Hepatocyte (in vitro differentiated cells): ENCODE results near the gene TCF12. TPM values are rescaled to one million over a fixed set of nuclear protein-coding genes. Genes with fewer than 3 reads are reported as not detected.
A peak's percentile ranks its signal among the peaks of the same experiment; 100 is the strongest.

Experiments used
- DNase-seq: peaks from one replicate; pipeline ENCODE4 v3.0.0-alpha.2; 2016; ENCODE audit warnings: low spot score
- H2AFZ ChIP-seq: fragments of 200-600 bp; sonication (generic); 2 replicates; pipeline ENCODE4 v1.6.0; 2016; ENCODE audit warnings: antibody characterized with exemption, mild to moderate bottlenecking
- H3K27ac ChIP-seq: fragments of 200-600 bp; sonication (generic); 2 replicates; pipeline ENCODE4 v1.5.1; 2016; ENCODE audit warnings: mild to moderate bottlenecking
- H3K27me3 ChIP-seq: fragments of 200-600 bp; sonication (generic); 2 replicates; pipeline ENCODE4 v1.6.1; 2016
- H3K36me3 ChIP-seq: fragments of 200-600 bp; sonication (generic); replicated peaks from 2 replicates; pipeline ENCODE4 v1.5.1; 2016; ENCODE audit warnings: low read depth; ENCODE audit not compliant: insufficient read depth
- H3K4me1 ChIP-seq: fragments of 200-600 bp; sonication (generic); 2 replicates; pipeline ENCODE4 v1.5.1; 2016; ENCODE audit warnings: mild to moderate bottlenecking, moderate library complexity; ENCODE audit not compliant: insufficient read depth
- H3K4me2 ChIP-seq: fragments of 200-600 bp; sonication (generic); 2 replicates; pipeline ENCODE4 v1.6.0; 2016
- H3K4me3 ChIP-seq: fragments of 200-600 bp; sonication (generic); 2 replicates; pipeline ENCODE4 v1.5.1; 2016; ENCODE audit warnings: mild to moderate bottlenecking
- H3K79me2 ChIP-seq: fragments of 200-600 bp; sonication (generic); 2 replicates; pipeline ENCODE4 v1.6.0; 2017; ENCODE audit warnings: mild to moderate bottlenecking
- H3K9me2 ChIP-seq: fragments of 200-600 bp; sonication (generic); replicated peaks from 2 replicates; pipeline ENCODE4 v1.6.0; 2017; ENCODE audit warnings: mild to moderate bottlenecking; ENCODE audit not compliant: insufficient read depth
- H3K9me3 ChIP-seq: fragments of 200-600 bp; sonication (generic); 2 replicates; pipeline ENCODE4 v1.5.1; 2016; ENCODE audit warnings: low read depth, mild to moderate bottlenecking
- H4K20me1 ChIP-seq: fragments of 200-600 bp; sonication (generic); 2 replicates; pipeline ENCODE4 v1.6.0; 2016; ENCODE audit warnings: mild to moderate bottlenecking; ENCODE audit not compliant: insufficient read depth, poor library complexity, severe bottlenecking
- CTCF ChIP-seq: fragments of 200-600 bp; sonication (generic); IDR thresholded peaks from 2 replicates; pipeline ENCODE4 v1.5.1; 2016; ENCODE audit warnings: antibody characterized with exemption, mild to moderate bottlenecking; ENCODE audit not compliant: poor library complexity
- EZH2 ChIP-seq: fragments of 200-600 bp; sonication (generic); IDR thresholded peaks from 2 replicates; pipeline ENCODE4 v1.6.1; 2016; ENCODE audit warnings: antibody characterized with exemption, mild to moderate bottlenecking, borderline replicate concordance
- EZH2phosphoT487 ChIP-seq: fragments of 200-600 bp; sonication (generic); IDR thresholded peaks from one replicate; pipeline ENCODE4 v1.6.1; 2018; ENCODE audit warnings: antibody characterized with exemption, mild to moderate bottlenecking, low read depth, moderate library complexity; ENCODE audit not compliant: unreplicated experiment, severe bottlenecking
- WGBS: methylation state at CpG from one replicate; pipeline ENCODE4 v1.1.6; 2016; ENCODE audit warnings: low lambda C conversion rate; ENCODE audit errors: missing lambda C conversion rate; 5-methylcytosine and 5-hydroxymethylcytosine counted together
- polyA plus RNA-seq: library from polyadenylated mRNA; unstranded; fragments of >200 nt; fragmentation: Nextera tagmentation; extraction: Ambion mirVana; gene quantifications from 2 replicates; pipeline ENCODE4 v1.2.1, GENCODE V29; 2016
- total RNA-seq: library from RNA; depleted of rRNA; stranded (reverse); fragments of >200 nt; gene quantifications from 2 replicates; pipeline ENCODE4 v1.2.3, GENCODE V29; 2014

The TCF12 gene
- total and polyA plus RNA-seq, 2 experiments from 2014 or later = 42.0 to 93.2 TPM

GRCh38 chr15:56963710-56964109, 45.3 kb downstream of the TCF12 start:
- Histone ChIP-seq H3K79me2 (peaks cover 98% of the 10 kb centered on the region), H3K4me1 (peaks cover 9% of the 10 kb centered on the region), H3K27me3 (no peaks in the 10 kb centered on the region), H4K20me1 (peaks cover 65% of the 10 kb centered on the region), H3K27ac (no peak overlapping the region), H2AFZ (no peak overlapping the region), H3K36me3 (no peaks in the 10 kb centered on the region), H3K9me2 (no peaks in the 10 kb centered on the region), H3K4me2 (no peak overlapping the region), H3K9me3 (no peaks in the 10 kb centered on the region), H3K4me3 (no peak overlapping the region)
- 84% methylated on average over 4 of the region's 4 CpGs for WGBS
- no peak for DNase-seq
- TF ChIP-seq EZH2 (no peak), EZH2phosphoT487 (no peak), CTCF (no peak)

- Histone ChIP-seq H4K20me1 (peaks cover 65% of the 10 kb centered on the region), H3K4me3 (no peak overlapping the region), H3K27me3 (no peaks in the 10 kb centered on the region), H3K9me2 (no peaks in the 10 kb centered on the region), H3K27ac (no peak overlapping the region), H3K79me2 (peaks cover 98% of the 10 kb centered on the region), H3K4me1 (peaks cover 4% of the 10 kb centered on the region), H3K9me3 (no peaks in the 10 kb centered on the region), H3K4me2 (peak overlapping the region; percentile 7), H2AFZ (no peak overlapping the region), H3K36me3 (no peaks in the 10 kb centered on the region)
- WGBS = 61% methylated on average over 1 of the region's 1 CpG
- TF ChIP-seq EZH2phosphoT487 (no peak), CTCF (no peak), EZH2 (no peak)
- DNase-seq = no peak
Measured at GRCh38 chr15:56964182-56964581, 45.7 kb downstream of the TCF12 start.

- Histone ChIP-seq H3K27me3 (no peaks in the 10 kb centered on the region), H3K36me3 (no peaks in the 10 kb centered on the region), H3K9me2 (no peaks in the 10 kb centered on the region), H3K9me3 (no peaks in the 10 kb centered on the region), H4K20me1 (peaks cover 62% of the 10 kb centered on the region), H3K4me3 (no peak overlapping the region), H3K4me2 (no peak overlapping the region), H3K79me2 (peaks cover 98% of the 10 kb centered on the region), H3K4me1 (no peaks in the 10 kb centered on the region), H2AFZ (no peak overlapping the region), H3K27ac (no peak overlapping the region)
- TF ChIP-seq EZH2 (no peak), CTCF (no peak), EZH2phosphoT487 (no peak)
- no peak for DNase-seq
- 85% methylated on average over 1 of the region's 1 CpG for WGBS
Measured at GRCh38 chr15:56965231-56966013, 47.0 kb downstream of the TCF12 start.
